T-helper 1 cell (primary cell): Measurements from ENCODE around the gene ECSIT.

Experiments
- DNase-seq, 5 donors: peaks; one replicate each; pipeline ENCODE4 v3.0.0-alpha.2; 2012 to 2020

ECSIT gene

GRCh38 chr19:11550265-11550664 is 21.3 kb upstream of the ECSIT start:
- no peak for DNase-seq

DNA sequence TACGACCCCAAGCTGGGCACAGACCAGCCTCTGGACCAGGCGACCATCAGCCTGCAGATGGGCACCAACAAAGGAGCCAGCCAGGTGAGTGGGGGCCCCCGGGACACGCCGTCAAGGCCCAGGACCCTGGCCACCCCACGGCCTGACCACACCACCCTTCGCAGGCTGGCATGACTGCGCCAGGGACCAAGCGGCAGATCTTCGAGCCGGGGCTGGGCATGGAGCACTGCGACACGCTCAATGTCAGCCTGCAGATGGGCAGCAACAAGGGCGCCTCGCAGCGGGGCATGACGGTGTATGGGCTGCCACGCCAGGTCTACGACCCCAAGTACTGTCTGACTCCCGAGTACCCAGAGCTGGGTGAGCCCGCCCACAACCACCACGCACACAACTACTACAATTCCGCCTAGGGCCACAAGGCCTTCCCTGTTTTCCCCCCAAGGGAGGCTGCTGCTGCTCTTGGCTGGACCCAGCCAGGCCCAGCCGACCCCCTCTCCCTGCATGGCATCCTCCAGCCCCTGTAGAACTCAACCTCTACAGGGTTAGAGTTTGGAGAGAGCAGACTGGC is 20.5 kb upstream of the ECSIT start:
- DNase-seq, result no peak

DNA sequence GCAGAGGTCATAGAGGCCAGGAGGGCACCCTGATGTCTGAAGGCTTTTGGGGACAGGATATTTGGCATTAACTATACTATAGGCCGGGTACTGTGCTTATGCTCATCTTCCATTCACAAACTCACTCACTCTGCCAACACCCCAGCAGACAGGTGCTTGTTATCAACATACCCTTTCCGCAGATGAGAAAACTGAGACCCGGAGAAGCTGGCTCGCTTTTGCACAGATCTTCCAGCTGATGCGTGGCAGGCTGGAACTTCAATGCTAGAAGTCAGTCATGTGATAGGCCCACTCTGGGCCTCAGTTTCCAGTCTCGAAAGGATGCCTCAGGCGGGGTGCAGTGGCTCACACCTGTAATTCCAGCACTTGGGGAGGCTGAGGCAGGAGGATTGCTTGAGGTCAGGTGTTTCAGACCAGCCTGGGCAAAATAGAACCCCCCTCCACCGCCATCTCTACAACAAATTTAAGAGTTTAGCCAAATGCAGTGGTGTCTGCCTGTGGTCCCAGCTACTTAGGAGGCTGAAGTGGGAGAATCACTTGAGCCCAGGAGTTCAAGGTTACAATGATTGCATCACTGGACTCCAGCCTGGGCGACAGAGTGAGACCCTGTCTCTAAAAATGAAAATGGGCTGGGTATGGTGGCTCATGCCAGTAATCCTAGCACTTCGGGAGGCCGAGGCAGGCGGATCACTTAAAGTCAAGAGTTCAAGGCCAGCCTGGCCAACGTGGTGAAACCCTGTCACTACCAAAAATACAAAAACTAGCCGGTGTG is 19.2 kb upstream of the ECSIT start:
- no peak for DNase-seq

DNA sequence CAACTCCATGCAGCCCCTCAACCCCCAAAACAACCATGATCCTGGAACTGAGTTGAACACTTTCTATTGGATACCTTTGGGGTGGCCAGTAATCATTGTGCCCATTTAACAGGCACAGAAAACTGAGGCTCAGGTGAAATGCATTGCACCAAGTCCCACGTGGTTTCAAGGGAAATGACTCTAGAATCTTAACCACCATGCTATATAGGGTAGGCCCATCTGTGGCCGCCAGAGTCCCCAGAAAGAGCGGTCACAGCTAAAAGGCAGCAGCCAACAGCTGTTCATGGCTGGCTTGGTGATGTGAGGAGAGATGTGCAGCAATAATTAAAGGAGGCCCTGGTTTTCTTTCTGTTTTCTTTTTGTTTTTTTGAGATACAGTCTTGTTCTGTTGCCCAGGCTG is 12.3 kb upstream of the ECSIT start:
- no peak for DNase-seq

- DNase-seq, result no peak
Measured at GRCh38 chr19:11540645-11541044, 11.7 kb upstream of the ECSIT start.

GRCh38 chr19:11539495-11540365 is 10.8 kb upstream of the ECSIT start:
- no peak for DNase-seq

GRCh38 chr19:11538232-11539036 is 9.5 kb upstream of the ECSIT start, which contains the start of gene CNN1:
TSS of gene CNN1 (plus strand) at chr19:11538851. CDS start at chr19:11538928, 77 bp downstream.
- DNase-seq, result no peak

DNA sequence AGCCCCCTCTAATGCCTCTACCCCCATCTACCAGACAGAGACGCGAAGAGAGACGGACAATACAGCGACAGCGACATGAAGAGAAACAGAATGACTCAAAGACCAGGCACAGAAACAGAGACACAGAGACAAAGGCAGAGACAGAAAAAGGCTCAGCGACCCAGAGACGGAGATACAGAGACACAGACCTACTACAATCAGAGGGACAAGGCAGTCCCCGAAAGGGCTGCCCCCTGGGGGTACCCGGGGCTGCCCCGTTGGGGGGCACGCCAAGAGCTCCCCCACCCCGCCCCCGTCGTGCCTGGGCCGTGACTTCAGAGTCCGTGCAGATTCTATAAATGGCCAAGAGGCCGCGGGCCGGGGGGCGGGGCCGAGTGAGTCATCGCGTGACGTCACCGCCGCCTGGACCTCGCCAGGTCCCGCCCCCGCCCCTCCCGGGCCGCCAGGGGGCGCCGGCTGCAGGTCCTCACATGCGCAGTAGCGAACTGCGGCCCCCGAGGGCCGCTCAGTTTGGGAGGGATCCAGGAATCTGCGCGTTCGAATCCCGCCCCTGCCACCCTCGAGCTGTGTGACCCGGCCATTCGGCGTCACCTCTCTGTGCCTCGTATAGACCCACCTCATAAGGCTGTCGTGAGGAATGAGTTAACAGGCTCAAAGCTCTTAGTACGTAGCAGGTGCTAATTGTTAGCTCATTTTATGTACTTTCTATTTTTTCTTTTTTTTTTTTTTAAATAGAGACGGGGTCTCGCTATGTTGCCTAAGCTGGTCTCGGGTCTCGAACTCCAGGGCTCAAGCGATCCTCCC is 7.1 kb upstream of the ECSIT start:
- peak; percentile 70 to 85 (median 78) for DNase-seq

DNA sequence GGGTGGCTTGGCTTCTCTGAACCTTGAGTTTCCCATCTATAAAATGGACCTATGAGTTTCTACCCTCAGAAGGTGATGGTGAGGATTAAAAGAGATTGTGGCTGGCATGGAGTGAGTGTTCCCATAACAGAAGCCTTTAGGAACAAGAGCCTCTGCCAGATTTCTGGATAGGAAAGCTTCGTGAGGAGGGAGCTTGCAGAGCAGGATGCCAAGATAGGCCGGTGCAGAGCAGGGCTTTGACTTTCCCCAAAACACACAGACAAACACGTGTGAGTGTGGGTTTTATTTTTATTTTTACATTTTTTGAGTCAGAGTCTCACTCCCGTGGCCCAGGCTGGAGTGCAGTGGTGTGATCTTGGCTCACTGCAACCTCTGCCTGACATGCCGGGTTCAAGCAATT is 6.0 kb upstream of the ECSIT start:
- DNase-seq, result no peak

DNA sequence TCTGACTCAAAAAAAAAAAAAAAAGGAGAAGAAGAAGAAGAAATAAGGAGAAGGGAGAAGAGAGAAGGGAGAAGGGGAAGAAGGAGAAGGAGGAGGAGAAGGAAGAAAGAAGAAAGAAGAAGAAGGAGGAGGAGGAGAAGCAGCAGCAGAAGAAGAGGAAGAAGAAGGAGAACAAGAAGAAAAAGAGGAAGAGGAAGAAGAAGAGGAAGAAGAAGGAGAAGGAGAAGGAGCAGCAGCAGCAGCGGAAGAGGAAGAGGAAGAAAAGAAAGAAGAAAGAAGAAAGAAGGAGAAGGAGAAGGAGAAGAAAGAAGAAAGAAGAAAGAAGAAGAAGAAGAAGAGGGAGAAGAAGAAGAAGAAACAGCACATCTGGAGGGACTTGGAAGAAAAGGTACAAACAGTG is 5.6 kb upstream of the ECSIT start:
- DNase-seq, result no peak

DNA sequence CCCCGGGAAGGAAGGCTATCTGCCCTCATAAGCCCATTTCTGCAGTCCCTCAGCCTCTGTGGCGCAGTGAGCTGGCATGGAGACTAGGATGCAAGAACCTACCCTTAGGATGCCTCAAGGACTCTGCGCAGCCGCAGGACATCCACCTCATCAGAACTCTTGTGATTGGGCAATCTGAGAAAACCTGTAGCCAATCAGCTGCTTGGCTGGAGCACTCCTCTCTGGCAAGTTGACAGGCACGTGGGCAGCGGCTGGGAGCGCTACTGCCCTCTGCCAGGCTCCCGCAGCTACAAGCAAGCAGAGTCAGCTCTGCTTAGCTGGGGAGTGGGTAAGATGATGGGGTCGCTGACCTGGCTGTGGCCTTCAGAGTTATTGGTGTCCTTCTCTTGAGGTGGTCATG is 1.5 kb upstream of the ECSIT start:
- peak in 1 of 5 donors; percentile 53 for DNase-seq

DNA sequence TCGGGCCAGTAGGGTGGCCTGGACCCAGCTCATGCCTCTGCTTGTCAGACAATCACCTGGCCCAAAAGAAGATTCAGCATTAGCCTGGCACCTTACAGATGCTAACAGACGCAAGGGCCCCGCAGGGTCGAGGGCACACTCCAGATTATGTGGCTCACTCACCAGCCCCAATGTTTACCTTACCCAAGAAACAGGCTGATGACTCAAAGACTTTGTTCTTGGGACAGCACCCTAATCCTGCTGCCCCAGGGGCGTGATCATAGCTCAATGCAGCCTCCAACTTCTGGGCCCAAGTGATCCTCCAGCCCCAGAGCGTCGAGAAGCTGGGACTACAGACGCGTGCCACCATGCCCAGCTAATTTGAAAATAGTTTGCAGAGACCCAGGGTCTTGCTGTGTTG is 9.8 kb downstream of the ECSIT start:
- no peak for DNase-seq

GRCh38 chr19:11513946-11514345 is 15.0 kb downstream of the ECSIT start:
- DNase-seq, result no peak

- no peak for DNase-seq
Measured at GRCh38 chr19:11510444-11510843, 18.5 kb downstream of the ECSIT start.

DNA sequence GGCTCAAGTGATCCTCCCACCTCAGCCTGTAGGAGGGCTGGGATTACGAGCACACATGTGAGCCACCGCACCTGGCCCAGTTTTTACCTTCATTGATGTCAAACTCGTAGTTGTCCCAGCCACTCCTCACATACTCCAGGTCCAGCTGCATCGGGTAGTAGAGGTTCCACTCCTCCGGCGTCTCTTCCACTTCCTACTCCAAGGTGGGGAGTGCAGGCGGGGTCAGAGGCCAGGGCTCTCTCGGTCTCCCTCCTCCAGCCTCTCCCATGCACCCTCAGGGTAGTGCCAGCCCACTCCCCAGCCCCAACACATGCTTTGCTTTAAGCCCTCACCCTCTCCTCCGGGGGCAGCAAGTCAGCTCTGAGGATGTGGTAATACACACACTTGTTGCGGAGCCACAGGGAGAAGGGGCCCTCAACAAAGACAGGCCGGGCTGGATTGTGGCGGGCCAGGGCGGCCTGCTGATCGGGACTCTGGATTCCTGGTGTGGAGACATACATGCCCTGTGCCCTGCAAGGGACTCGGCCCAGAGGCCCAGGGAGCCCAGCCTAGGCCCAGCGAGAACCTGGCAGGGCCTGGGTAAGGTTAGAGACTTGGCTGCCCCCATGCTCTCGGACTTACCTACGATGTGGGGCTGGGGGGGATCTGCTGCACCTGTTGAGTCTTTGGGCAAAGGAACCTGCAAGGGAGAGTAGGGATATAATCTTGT is 21.4 kb downstream of the ECSIT start:
- DNase-seq, result no peak

DNA sequence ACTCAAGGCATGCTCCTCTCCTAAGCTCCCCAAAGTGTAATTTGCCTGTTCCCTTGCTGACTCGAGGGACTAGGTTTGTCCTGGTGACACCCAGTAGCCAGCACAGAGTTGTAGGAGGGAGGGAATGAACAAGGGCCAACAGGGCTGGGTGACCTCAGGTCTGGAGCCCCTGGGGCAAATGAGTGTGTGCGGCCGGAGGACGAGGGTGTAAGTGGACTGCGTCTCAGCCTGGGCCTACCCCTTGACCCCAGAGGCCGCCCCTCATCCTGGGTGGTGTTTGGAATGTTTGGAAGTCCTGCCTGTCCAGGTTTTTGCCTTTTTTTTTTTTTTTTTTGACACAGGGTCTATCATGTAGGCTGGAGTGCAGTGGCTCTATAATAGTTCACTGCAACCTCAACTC is 22.0 kb downstream of the ECSIT start:
- no peak for DNase-seq

DNA sequence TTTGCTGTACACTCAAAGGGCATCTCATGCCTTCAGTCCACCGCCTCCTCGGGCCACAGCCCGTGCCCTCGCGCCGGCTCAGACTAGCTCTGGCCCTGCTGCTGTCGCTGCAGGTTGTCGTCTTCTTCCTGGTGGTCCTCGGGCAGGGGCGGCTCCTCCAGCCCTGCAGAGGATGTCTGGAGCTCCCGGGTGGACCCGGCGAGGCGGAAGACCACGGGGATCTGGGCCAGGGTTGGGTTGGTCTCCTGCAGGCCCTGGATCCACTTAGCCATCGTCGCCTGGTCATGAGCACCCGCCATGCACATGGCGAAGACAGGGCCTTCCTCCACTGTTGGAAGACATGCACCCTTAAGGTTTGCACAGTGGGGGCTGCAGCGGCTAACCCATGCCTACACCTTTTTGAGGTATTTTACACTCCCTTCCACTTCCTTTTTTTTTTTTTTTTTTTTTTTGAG is 22.8 kb downstream of the ECSIT start:
- no peak for DNase-seq

DNA sequence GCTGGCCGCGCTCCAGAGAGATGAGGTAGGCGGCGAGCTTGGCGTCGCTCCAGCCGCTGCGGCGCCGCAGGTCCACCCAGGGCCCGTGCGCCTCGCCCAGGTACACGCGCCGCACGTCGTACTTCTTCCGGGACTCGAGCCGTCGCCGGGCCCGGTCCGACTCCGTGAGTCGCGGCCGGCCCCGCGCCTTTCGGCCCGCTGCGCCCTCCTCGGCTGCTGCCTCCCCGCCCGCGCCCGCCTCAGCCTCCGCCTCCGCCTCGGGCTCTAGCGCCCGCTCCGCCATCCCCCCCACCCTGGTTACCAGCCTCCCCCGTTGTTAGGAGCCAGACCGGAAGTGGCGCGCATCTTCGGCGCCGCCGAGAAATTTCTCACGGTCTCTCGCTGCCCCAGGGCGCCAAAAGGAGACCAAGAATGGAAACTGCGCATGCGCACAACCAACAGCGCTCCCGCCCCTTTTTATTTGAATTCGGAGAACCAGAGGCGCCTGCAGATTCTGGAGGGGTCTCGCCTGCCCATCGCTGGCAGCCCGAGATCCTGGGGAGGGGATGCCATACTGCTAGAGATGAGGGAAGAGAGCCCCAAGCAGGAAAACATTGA is 23.3 kb downstream of the ECSIT start, which contains the start of gene ZNF653:
Gene ZNF653, minus strand, starts transcription at position 336 of the 597 bp plus-strand sequence. Its CDS starts 53 bp downstream, at position 283.
- peak; percentile 88 to 95 (median 91) for DNase-seq

DNA sequence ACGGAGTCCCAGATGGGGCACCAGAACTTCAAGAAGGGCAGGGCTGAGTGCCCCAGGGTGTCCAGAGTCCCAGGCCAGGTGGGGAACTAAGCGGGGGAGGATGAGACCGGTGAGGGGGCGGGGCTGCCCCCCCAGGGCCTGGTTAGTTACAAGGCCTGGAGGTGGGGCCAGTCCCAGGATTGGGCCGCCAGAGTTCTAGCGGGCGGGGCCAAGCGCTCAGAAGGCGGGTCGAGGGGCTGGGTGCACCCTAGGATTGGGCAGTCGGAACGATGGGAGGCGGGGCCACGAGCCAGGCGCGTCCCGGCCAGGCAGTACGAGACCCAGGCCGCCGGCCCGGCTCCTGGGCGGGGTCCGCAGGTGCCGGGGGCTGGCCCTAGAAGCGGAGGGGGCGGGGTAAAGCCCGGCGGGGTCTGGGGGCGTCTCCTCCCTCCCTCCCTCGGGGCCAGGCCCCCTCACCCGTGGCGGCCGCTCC is 23.9 kb downstream of the ECSIT start:
- DNase-seq, result peak; percentile 93 to 96 (median 94)

GRCh38 chr19:11504502-11505031 is 24.4 kb downstream of the ECSIT start:
- no peak for DNase-seq
